Stimulated activated CD4-positive, alpha-beta T cell treated with anti-CD3 and anti-CD28 coated beads, Interleukin-2, amount 100 ng/mL, for 24 hours (primary cell): ENCODE results near the gene APEH.

ENCODE experiments used
- DNase-seq, 2 donors: peaks; one replicate each; pipeline ENCODE4 v3.0.0-alpha.2; 2020

Gene APEH

DNA sequence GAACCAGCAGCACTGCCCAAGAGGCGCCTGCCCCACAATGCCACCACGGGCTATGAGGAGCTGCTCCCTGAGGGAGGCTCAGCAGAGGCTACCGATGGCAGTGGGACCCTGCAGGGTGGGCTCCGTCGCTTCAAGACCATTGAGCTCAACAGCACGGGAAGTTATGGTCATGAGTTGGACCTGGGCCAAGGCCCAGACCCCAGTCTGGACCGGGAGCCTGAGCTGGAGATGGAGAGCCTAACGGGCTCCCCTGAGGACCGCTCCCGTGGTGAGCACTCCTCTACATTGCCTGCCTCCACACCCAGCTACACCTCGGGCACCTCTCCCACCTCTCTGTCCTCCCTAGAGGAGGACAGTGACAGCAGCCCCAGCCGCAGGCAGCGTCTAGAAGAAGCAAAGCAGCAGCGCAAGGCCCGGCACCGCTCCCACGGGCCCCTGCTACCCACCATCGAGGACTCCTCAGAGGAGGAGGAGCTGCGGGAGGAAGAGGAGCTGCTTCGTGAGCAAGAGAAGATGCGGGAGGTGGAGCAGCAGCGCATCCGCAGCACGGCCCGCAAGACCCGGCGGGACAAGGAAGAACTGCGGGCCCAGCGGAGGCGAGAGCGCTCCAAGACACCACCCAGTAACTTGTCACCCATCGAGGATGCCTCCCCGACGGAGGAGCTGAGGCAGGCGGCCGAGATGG, 21.8 kb upstream of the APEH start:
- no peak for DNase-seq

DNA sequence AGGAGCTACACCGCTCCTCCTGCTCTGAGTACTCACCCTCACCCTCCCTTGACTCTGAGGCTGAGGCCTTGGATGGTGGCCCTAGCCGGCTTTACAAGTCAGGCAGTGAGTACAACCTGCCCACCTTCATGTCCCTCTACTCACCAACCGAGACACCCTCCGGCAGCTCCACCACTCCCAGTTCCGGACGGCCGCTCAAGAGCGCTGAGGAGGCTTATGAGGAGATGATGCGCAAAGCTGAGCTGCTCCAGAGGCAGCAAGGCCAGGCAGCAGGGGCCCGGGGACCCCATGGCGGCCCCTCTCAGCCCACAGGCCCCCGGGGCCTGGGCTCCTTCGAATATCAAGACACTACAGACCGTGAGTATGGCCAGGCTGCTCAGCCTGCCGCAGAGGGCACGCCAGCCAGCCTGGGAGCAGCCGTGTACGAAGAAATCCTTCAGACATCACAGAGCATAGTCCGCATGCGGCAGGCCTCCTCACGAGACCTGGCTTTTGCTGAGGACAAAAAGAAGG, 21.2 kb upstream of the APEH start:
- no peak for DNase-seq

DNA sequence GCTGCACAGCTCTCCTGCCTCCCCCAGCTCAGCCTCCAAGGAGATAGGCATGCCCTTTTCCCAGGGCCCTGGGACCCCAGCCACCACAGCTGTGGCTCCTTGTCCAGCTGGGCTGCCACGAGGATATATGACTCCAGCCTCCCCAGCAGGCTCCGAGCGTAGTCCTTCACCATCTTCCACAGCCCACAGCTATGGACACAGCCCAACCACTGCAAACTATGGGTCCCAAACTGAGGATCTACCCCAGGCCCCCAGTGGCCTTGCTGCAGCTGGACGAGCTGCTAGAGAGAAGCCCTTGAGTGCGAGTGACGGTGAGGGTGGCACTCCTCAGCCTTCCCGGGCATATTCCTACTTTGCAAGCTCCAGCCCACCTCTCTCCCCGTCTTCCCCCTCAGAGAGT, 20.5 kb upstream of the APEH start:
- no peak for DNase-seq

DNA sequence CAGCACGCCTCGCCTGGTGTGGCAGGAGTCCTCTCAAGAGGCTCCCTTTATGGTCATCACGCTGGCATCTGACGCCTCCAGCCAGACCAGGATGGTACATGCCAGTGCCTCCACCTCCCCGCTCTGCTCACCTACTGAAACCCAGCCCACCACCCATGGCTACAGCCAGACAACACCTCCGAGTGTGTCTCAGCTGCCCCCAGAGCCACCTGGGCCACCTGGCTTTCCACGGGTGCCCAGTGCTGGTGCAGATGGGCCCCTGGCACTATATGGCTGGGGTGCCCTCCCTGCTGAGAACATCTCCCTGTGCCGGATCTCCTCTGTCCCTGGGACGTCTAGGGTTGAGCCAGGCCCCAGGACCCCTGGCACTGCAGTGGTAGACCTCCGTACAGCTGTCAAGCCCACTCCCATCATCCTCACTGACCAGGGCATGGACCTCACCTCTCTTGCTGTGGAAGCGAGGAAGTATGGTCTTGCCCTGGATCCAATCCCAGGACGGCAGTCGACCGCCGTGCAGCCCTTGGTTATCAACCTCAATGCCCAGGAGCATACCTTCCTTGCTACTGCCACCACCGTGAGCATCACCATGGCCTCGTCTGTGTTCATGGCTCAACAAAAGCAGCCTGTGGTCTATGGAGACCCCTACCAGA, 19.9 kb upstream of the APEH start:
- no peak for DNase-seq

DNA sequence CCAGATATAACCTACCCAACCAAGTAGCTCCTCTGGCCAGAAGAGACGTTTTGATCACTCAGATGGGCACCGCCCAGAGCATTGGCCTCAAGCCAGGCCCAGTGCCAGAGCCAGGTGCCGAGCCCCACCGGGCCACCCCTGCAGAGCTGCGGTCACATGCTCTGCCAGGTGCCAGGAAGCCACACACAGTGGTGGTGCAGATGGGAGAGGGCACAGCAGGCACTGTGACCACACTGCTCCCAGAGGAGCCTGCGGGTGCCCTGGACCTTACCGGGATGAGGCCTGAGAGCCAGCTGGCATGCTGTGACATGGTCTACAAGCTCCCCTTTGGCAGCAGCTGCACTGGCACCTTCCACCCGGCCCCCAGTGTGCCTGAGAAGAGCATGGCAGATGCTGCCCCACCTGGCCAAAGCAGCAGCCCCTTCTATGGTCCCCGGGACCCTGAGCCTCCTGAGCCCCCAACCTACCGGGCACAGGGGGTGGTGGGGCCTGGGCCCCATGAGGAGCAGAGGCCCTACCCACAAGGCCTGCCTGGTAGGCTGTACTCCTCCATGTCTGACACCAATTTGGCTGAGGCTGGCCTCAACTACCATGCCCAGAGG, 19.1 kb upstream of the APEH start:
- DNase-seq, result no peak

DNA sequence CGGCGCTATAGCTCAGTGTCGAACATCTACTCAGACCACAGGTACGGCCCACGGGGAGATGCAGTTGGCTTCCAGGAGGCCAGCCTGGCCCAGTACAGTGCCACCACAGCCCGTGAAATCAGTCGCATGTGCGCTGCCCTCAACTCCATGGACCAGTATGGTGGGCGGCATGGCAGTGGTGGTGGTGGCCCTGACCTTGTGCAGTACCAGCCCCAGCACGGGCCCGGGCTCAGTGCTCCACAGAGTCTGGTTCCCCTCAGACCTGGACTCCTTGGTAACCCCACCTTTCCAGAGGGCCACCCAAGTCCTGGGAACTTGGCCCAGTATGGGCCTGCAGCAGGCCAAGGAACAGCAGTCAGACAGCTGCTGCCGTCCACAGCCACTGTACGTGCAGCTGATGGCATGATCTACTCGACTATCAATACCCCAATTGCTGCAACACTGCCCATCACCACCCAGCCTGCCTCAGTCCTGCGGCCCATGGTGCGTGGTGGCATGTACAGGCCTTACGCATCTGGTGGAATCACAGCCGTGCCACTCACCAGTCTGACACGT, 18.3 kb upstream of the APEH start:
- DNase-seq, result no peak

DNA sequence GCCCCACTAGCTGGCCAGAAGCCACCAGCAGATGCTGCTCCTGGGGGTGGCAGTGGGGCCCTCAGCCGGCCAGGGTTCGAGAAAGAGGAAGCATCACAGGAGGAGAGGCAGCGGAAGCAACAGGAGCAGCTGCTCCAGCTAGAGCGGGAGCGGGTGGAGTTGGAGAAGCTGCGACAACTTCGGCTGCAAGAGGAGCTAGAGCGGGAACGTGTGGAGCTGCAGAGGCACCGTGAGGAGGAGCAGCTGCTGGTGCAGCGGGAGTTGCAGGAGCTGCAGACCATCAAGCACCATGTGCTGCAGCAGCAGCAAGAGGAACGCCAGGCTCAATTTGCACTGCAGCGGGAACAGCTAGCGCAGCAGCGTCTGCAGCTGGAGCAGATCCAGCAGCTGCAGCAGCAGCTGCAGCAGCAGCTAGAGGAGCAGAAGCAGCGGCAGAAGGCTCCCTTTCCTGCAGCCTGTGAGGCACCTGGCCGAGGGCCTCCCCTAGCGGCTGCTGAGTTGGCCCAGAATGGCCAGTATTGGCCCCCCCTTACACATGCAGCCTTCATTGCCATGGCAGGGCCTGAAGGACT, 17.5 kb upstream of the APEH start:
- no peak for DNase-seq

DNA sequence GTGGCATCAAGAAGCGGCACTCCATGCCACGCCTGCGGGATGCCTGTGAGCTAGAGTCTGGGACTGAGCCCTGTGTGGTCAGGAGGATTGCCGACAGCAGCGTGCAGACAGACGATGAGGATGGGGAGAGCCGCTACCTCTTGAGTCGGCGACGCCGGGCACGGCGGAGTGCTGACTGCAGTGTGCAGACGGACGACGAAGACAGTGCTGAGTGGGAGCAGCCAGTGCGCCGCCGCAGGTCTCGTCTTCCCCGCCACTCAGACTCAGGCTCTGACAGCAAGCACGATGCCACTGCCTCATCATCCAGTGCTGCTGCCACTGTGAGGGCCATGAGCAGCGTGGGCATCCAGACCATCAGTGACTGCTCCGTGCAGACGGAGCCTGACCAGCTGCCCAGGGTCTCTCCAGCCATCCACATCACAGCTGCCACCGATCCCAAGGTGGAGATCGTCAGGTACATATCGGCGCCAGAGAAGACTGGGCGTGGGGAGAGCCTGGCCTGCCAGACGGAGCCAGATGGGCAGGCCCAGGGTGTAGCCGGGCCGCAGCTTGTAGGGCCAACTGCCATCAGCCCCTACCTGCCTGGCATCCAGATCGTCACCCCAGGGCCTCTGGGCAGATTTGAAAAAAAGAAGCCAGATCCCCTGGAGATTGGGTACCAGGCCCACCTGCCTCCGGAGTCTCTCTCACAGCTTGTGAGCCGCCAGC, 16.8 kb upstream of the APEH start:
- no peak for DNase-seq

DNA sequence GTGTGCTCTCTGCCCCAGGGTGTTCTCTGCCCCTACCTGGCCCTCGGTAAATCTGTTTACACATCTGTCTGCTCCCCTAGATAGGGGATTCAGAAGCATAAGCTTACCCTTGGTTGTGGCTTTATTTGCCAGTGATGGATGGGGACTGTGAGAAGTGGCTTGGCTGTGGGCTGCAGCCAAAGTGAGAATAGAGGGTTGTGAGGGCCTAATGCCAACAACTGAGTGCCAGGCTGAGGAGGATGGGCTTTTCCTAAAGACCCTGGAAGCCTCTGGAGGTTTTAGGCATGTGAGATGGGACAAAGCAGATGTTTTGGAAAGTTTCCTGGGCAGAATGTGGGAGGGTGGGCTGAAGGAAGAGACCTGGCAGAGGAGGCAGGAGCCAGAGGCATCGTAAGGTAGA, 15.4 kb upstream of the APEH start:
- no peak for DNase-seq

DNA sequence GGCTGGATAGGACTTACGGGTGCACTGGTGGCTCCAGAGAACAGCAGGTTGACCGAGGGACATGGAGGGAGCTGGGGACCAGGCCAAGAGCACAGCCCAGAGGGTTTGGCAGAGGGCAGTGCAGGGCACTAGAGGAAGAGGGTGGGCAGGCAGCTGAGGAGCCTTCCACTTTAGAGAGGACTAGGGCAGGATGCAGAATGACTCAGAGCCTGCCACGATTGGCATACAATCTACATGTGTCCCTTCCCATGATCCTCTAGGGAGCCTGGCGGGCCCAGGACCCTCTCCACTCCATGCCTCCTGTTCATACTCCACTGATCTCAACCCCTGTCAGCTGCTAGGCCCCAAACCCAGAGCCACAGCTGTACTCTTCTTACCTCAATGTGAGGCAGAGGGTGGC, 14.4 kb upstream of the APEH start:
- DNase-seq, result no peak

DNA sequence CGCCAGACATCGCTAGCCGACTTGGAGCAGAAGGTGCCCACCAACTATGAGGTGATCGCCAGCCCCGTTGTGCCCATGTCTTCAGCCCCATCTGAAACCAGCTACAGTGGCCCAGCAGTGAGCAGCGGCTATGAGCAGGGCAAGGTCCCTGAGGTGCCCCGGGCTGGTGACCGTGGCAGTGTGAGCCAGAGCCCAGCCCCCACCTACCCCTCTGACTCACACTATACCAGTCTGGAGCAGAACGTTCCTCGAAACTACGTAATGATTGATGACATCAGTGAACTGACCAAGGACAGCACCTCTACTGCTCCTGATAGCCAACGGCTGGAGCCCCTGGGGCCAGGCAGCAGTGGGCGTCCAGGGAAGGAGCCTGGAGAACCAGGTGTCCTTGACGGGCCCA, 12.9 kb upstream of the APEH start:
- DNase-seq, result no peak

DNA sequence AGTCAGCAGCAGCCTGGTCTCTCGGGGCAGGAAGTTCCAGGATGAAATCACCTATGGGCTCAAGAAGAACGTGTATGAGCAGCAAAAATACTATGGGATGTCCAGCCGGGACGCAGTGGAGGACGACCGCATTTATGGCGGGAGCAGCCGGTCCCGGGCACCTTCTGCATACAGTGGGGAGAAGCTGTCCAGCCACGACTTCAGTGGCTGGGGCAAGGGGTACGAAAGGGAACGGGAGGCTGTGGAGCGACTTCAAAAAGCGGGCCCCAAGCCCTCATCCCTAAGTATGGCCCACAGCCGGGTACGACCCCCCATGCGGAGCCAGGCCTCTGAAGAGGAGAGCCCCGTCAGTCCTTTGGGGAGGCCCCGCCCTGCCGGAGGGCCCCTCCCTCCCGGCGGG, 12.1 kb upstream of the APEH start:
- DNase-seq, result no peak

DNA sequence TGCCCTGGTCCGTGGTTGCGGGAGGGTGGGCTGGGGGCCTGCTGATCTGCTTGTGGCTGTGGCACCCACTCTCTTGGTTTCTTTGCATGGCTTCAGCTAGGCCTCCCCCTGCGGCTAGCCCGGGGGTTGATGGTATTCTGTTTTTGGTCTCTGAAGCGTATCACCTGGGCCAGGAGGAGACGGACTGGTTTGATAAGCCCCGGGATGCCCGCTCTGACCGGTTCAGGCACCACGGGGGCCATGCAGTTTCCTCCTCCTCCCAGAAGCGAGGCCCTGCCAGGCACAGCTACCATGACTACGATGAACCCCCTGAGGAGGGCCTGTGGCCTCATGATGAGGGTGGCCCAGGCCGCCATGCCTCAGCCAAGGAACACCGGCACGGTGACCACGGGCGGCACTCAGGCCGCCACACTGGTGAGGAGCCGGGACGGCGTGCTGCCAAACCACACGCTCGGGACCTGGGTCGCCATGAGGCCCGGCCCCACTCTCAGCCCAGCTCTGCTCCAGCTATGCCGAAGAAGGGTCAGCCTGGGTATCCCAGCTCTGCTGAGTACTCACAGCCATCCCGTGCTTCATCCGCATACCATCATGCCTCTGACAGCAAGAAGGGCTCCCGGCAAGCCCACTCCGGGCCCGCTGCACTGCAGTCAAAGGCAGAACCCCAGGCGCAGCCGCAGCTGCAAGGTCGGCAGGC, 11.3 kb upstream of the APEH start:
- no peak for DNase-seq

DNA sequence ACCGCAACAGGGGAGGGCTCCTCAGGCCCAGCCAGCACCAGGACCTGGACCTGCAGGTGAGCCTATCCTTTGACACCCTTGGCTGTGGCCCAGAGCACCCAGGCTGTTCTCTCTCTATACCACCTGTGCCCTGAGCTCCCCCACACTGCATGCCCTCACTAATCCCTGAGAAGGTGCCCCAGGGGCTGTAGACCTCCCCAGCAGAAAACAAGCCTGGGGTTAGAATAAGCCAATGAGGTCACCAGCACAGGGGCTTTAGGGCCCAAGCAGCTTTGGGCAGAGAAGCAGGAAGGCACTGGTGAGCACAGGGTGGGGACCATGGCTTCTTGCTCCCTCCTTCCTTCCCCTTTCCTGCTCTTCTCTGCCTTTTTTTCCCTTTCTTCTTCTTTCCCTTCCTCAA, 10.3 kb upstream of the APEH start:
- DNase-seq, result no peak

DNA sequence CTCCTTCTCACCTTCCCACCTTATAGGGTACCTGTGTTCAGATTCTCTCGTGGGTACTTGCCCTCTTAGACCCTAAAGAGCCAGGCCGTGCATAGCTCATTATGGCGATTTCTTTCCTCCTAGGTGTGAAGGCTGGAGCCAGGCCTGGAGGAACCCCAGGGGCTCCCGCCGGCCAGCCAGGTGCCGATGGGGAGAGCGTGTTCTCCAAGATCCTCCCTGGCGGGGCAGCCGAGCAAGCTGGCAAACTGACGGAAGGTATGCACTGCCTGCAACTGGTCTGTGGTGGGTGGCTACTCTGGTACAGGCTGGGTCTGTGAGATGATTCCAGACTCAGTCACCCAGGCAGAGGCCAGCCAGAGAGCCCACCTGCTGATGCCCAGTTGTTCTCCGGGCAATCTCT, 9.9 kb upstream of the APEH start:
- DNase-seq, result no peak

DNA sequence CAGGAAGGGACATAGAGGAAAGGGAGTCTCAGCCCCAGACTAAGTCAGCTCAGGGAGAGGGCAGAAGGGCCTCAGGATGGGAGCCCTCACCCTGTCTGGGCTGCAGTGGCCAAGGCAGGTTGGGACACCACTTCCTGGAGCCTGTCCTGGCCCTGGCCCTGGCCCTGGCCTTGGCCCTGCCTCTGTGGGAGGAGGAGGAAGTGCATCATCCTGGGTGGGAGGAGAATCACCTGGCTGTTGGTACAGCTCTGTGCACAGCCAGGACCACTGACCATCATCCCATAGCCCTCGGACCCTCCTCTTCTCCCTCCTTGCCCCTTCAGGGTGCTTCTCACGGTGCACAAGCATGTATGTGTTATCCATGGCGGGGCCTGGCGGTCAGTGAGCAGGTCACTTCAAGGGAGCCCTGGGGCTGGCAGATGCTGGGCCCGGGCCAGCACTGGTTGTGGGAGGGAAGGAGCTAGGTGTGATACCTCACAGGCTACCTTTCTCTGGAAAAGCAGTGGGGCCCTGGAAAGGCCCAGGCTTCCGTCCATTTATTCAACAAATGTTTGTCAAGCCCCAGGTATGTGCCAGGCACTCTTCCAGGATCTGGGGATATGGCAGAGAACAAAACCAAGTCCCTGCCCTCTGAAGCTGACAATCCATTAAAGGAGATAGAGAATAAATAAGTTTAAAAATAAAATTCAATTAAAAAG, 8.2 kb upstream of the APEH start:
- DNase-seq, result no peak

DNA sequence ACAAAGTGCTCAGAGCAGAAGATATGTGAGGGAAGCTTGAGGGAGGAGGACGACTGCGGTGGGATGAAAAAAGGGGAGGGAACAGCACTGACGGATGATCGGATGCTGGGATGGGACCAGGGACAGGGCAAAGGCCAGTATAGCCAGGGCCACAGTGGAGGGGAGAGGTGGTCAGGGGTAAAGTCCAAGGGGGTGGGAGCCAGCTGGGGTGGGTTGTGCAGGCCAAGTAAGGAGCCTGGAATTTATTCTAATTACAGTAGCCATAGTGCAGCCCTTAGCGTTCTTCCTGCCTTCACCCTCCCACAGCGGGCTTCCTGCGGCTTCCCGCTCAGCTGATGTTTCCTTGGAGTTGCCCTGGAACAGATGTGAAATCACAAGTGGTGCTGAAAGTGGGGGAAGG, 7.6 kb upstream of the APEH start:
- DNase-seq, result no peak

DNA sequence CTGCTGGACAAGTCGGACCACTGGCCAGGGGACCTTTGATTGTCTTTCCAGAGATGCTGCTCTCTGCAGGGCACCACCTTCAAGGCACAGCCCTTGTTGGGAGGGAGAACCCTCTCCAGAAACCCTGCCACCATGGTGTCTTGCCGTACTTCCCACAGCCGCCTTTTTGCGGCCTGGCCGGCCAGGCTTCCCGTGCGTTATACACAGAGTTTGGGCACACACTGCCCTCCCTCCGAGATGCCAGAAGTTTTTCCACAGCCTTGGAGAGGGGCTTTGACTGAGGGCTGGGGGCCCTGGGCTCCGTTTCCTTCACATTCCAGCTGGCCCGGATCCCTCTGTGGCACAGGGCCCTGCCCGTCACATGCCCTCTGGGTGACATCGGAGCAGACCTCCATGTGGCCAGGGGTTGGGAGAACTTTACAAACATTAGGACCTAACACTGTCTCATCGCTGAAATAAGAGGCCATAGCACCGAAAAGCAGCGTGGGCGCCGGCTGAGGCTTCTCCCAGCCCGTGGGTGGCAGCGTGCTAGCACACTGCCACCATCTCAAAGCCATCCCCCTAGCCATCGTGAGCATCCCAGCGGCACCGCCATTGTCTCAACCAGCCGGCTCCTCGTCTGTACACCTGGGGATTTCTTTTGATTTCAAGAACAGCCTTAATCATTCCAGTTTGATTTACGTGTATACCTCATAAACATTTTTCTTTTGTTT, 6.3 kb upstream of the APEH start:
- no peak for DNase-seq

DNA sequence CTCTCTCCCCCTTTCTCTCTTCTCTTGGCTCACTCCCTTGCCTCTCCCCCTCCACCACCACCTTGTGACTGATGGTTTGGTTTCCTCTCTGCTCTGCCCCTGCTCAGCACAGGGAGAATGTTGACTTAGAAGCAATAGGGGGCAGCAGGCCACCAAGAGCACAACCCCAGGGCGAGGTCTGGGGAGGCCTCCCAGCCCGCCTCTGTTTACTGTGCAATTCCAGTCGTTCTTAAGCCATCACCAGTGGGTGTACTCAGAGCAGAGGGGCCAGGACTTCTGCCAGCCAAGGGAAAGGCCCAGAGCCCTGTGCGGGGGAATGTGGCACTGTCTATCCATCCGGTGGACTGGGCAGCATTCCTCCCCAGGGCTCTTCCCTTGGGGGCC, 5.7 kb upstream of the APEH start:
- no peak for DNase-seq

DNA sequence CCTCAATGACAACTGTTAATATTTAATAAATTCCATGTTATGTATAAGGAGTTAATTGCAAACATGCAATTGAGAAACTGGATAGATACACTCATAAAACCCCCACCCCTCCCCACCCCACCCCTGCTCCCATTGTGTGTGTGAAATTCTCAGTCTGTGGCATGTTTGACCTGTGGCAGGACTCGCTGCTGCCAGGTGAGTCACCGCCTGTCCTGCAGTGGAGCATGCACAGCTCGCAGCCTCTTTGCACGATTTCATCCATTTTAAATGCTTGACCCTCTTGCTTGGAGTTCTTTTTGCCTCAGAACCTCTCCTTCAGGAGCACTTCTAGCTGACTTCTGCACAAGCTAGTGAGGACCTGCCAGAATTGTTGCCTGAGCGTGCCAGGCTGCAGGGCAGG, 5.3 kb upstream of the APEH start:
- DNase-seq, result no peak

DNA sequence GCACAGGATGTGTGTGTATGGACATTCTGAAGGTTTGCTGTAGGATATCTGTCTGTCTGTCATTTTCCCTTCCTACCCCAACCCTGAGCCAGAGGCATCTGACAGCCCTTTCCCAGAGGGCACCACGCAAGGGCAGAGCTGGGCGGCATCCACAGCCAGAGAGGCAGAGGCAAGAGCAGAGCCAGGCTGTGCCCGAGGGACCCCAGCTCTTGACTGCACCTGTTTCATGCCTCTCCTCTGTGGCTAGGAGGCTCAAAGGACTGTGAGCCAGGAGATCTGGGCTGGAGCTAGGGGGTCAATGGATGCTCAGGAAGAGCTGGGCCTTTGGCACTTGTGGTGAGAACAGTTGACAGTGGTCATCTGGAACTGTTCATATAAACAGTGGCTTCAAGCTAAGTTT, 4.8 kb upstream of the APEH start:
- no peak for DNase-seq
